Keratinocyte (primary cell): Measurements from ENCODE around the gene VPS26B. TPM values are rescaled to one million over a fixed set of nuclear protein-coding genes. Genes with fewer than 3 reads are reported as not detected.

Experiments
- DNase-seq: peaks from one replicate; pipeline ENCODE4 v3.0.0-alpha.2; 2011; ENCODE audit warnings: low read depth, missing footprints, low spot score
- FAIRE-seq: peaks from 2 replicates; lab custom pipeline; 2011; peaks lifted over from hg19 to GRCh38; lab: Jason Lieb, UNC
- H2AFZ ChIP-seq: 2 replicates; pipeline ENCODE4 v1.6.0; 2012; ENCODE audit warnings: low read length, control low read depth, inconsistent platforms; ENCODE audit not compliant: control insufficient read depth
- H3K27ac ChIP-seq: 2 replicates; pipeline ENCODE4 v1.5.1; 2011; ENCODE audit warnings: low read length; ENCODE audit not compliant: control insufficient read depth, insufficient read depth
- H3K27me3 ChIP-seq: 3 replicates; pipeline ENCODE4 v1.6.0; 2011; ENCODE audit warnings: low read length; ENCODE audit not compliant: control insufficient read depth, insufficient read depth; ENCODE audit errors: extremely low read depth
- H3K36me3 ChIP-seq, 2 experiments: 2 replicates in 1 of 2; 3 replicates in 1 of 2; pipeline ENCODE4 v1.5.1; 2011; ENCODE audit warnings: low read length in 2 of 2, mild to moderate bottlenecking in 1 of 2; ENCODE audit not compliant: control insufficient read depth in 2 of 2, insufficient read depth in 2 of 2; ENCODE audit errors: extremely low read depth in 1 of 2
- H3K4me1 ChIP-seq: 3 replicates; pipeline ENCODE4 v1.5.1; 2011; ENCODE audit warnings: low read length; ENCODE audit not compliant: control insufficient read depth, insufficient read depth; ENCODE audit errors: extremely low read depth
- H3K4me2 ChIP-seq: 3 replicates; pipeline ENCODE4 v1.6.0; 2011; ENCODE audit warnings: low read depth, low read length; ENCODE audit not compliant: control insufficient read depth, insufficient read depth; ENCODE audit errors: extremely low read depth
- H3K4me3 ChIP-seq, 3 experiments: fragments of 200-600 bp in 1 of 3; sonication (generic) in 1 of 3; 2 replicates in 2 of 3; 3 replicates in 1 of 3; pipeline ENCODE4 v1.5.1; 2011 to 2016; ENCODE audit warnings: low read length in 3 of 3, mild to moderate bottlenecking in 3 of 3, control low read depth in 2 of 3, inconsistent platforms in 1 of 3, low read depth in 1 of 3, mixed read lengths in 1 of 3, mixed run types in 1 of 3, moderate library complexity in 1 of 3; ENCODE audit not compliant: control insufficient read depth in 2 of 3, insufficient read depth in 2 of 3; ENCODE audit errors: extremely low read depth in 1 of 3
- H3K79me2 ChIP-seq: 2 replicates; pipeline ENCODE4 v1.6.0; 2012; ENCODE audit warnings: low read length; ENCODE audit not compliant: control insufficient read depth, insufficient read depth
- H3K9ac ChIP-seq: 3 replicates; pipeline ENCODE4 v1.6.0; 2011; ENCODE audit warnings: low read length; ENCODE audit not compliant: control insufficient read depth, insufficient read depth; ENCODE audit errors: extremely low read depth
- H3K9me1 ChIP-seq: 3 replicates; pipeline ENCODE4 v1.6.0; 2011; ENCODE audit warnings: low read length; ENCODE audit not compliant: control insufficient read depth, insufficient read depth; ENCODE audit errors: extremely low read depth
- H3K9me3 ChIP-seq: 2 replicates; pipeline ENCODE4 v1.5.1; 2012; ENCODE audit warnings: low read depth, low read length; ENCODE audit not compliant: control insufficient read depth
- H4K20me1 ChIP-seq: 3 replicates; pipeline ENCODE4 v1.6.0; 2011; ENCODE audit warnings: low read length; ENCODE audit not compliant: control insufficient read depth, insufficient read depth; ENCODE audit errors: extremely low read depth
- EZH2 ChIP-seq: IDR thresholded peaks from one replicate; pipeline ENCODE4 v1.6.1; 2012; ENCODE audit warnings: inconsistent platforms, mild to moderate bottlenecking, low read length, moderate library complexity
- dilution Hi-C: fragments of 300-500 bp; cut with MboI; formaldehyde crosslinking; loops from one replicate; pipeline ENCODE4 v1.7.0; 2020; ENCODE audit warnings: low sequenced_read_pairs; ENCODE audit not compliant: extremely low pct_ligation_motif_present
- polyA plus RNA-seq, 5 experiments: library from polyadenylated mRNA; depleted of rRNA in 3 of 5; stranded (reverse) in 3 of 5; stranded (forward) in 1 of 5; unstranded in 1 of 5; fragments of >200 nt; gene quantifications; 1 replicate in 1 of 5; 2 replicates in 3 of 5; 3 replicates in 1 of 5; pipeline versions ENCODE4 v1.2.1 to v1.2.3, GENCODE V29; 2011 to 2012; ENCODE audit warnings: missing spikeins in 2 of 5, low read depth in 1 of 5, low replicate concordance in 1 of 5
- TF ChIP-seq, protein P1 (sequence below), 3 experiments: IDR thresholded peaks in 1 of 3; conservative IDR thresholded peaks in 1 of 3; optimal IDR thresholded peaks in 1 of 3; 2 replicates in 2 of 3; 3 replicates in 1 of 3; pipeline versions ENCODE3 to v1.5.1; 2011; ENCODE audit warnings: low read length in 3 of 3, mild to moderate bottlenecking in 3 of 3, moderate library complexity in 2 of 3, control low read depth in 1 of 3, inconsistent platforms in 1 of 3; ENCODE audit not compliant: insufficient read depth in 2 of 3; ENCODE audit errors: extremely low read depth in 1 of 3

The VPS26B gene
- polyA plus RNA-seq, 1 donor (not counting 4 experiments of a cell fraction or from before 2014, with no cell fraction given), result 46.9 TPM

DNA sequence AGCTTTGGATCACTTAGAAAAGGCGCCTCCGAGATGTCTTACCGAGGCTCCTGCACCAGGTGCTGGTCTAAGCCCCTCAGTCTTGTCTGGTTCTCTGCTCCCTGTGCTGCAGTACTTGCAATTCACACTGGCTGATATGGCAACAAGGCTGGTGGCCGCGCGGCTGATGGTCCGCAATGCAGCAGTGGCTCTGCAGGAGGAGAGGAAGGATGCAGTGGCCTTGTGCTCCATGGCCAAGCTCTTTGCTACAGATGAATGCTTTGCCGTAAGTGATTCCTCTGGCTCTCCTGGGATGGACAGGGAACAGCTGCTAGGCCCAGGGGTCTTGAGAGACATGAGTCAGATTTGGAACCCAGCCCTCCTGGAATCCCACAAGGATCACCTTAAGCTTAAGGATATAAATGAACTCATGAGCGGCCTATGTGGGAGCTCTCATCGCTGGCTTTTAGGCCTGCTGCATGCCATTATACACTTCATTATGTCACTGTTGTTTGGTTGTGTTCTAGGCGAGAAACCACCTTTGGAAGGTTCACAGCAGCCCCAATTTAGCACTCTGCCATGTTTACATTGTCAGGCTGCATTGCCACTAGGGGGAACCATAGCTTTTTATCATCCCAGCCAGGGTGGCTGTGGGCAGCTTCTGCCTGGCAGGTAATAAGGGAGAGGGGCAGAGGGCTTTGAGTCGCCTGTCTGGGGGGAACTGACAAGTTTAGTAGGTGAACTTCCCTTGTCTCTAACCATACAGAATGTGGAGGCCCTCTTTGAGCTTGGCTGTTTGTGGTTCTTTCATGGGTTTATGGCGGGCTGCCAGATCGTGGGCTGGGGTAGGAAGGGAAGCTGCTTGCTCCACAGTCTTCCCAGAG is 37.4 kb downstream of the VPS26B start:
- peak; percentile 67 for FAIRE-seq
- dilution Hi-C loops, result no loop called here

DNA sequence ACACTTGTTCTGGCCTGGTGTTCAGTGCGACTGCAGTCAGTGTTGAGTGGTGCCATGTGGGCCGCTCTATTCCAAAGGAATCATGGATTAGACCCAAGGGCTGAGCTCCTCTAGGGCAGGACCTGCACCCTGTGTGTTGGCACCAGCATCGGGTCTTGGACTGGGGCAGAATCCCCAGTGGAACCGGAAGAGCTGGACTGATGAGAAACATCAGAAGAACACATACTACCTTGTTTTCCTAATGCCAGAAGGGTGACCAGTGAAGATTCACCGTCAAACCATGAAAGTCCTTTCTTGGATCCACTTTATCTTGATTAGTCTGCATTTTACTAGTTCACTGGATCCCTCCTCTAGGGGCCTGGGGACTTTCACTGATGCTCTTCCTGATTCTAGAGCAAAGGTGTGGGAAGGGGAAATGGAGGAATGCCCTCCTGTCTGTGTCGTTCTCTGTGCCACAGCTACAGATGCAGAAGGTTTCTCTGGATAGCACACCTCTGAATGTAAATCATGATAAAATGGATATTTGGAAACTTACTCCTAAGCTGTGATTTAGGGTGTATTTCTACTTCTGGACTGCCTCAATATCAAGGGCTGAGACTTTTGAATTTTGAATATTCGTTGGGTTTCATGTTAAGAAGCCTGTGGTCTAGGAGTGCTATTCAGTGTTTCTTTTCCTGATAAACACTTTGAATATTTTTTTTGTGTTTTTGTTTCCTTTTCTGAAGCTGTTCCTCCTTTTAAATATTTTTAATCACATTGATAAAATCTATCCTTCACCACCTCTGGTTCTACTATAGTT is 40.7 kb downstream of the VPS26B start:
- Histone ChIP-seq H3K4me3 (no peak overlapping the region), H3K27me3 (no peaks in the 10 kb centered on the region), H3K9me1 (no peaks in the 10 kb centered on the region), H3K9ac (no peak overlapping the region), H3K4me1 (peaks cover 32% of the 10 kb centered on the region), H2AFZ (no peak overlapping the region), H3K79me2 (peaks cover 3% of the 10 kb centered on the region), H3K9me3 (no peaks in the 10 kb centered on the region), H4K20me1 (no peaks in the 10 kb centered on the region), H3K4me2 (no peak overlapping the region), H3K36me3 (peaks cover 16 to 18% of the 10 kb centered on the region in 2 experiments), H3K27ac (no peak overlapping the region)
- TF ChIP-seq, protein P1, sequence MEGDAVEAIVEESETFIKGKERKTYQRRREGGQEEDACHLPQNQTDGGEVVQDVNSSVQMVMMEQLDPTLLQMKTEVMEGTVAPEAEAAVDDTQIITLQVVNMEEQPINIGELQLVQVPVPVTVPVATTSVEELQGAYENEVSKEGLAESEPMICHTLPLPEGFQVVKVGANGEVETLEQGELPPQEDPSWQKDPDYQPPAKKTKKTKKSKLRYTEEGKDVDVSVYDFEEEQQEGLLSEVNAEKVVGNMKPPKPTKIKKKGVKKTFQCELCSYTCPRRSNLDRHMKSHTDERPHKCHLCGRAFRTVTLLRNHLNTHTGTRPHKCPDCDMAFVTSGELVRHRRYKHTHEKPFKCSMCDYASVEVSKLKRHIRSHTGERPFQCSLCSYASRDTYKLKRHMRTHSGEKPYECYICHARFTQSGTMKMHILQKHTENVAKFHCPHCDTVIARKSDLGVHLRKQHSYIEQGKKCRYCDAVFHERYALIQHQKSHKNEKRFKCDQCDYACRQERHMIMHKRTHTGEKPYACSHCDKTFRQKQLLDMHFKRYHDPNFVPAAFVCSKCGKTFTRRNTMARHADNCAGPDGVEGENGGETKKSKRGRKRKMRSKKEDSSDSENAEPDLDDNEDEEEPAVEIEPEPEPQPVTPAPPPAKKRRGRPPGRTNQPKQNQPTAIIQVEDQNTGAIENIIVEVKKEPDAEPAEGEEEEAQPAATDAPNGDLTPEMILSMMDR (optimal IDR thresholded peaks at IDR 0.05 in 1 of 3, IDR thresholded peaks at IDR 0.05 in 1 of 3, conservative IDR thresholded peaks at IDR 0.05 in 1 of 3; ENCODE audit: extremely low read depth in 1 of 3, insufficient read depth in 2 of 3, low read length in 3 of 3), result no peak
- TF ChIP-seq EZH2, result no peak
- DNase-seq (no peak), FAIRE-seq (no peak)
- dilution Hi-C loops, result no loop called here

More for the DNA sequence above, 37.4 kb downstream of the VPS26B start:
- H3K4me3 ChIP-seq, result no peak overlapping the region
- peaks cover 17% of the 10 kb centered on the region for H3K4me1 ChIP-seq
- no peak overlapping the region for H3K4me2 ChIP-seq
- H3K9ac ChIP-seq, result no peak overlapping the region
- no peak for DNase-seq
- no peak overlapping the region for H3K27ac ChIP-seq
- no peaks in the 10 kb centered on the region for H4K20me1 ChIP-seq
- no peak overlapping the region for H2AFZ ChIP-seq
- H3K79me2 ChIP-seq, result no peaks in the 10 kb centered on the region
- H3K9me1 ChIP-seq, result no peaks in the 10 kb centered on the region
- no peaks in the 10 kb centered on the region for H3K9me3 ChIP-seq
- no peaks in the 10 kb centered on the region for H3K27me3 ChIP-seq
- peaks cover 24 to 29% of the 10 kb centered on the region in 2 experiments for H3K36me3 ChIP-seq
- TF ChIP-seq EZH2, result no peak
- TF ChIP-seq, protein P1 (optimal IDR thresholded peaks at IDR 0.05 in 1 of 3, IDR thresholded peaks at IDR 0.05 in 1 of 3, conservative IDR thresholded peaks at IDR 0.05 in 1 of 3; ENCODE audit: extremely low read depth in 1 of 3, insufficient read depth in 2 of 3, low read length in 3 of 3), result peak; percentile 70 to 83 (median 74)
